CD4-positive, alpha-beta T cell treated with Interferon alpha-2 for 1 hour (primary cell): ENCODE data around the gene PTEN.

Source experiments
- DNase-seq, 2 donors: peaks; one replicate each; pipeline ENCODE4 v3.0.0-alpha.2; 2020 to 2022

The PTEN gene

GRCh38 chr10:87987206-87987605, 123.8 kb downstream of the PTEN start:
- DNase-seq, result no peak

GRCh38 chr10:87991946-87992345, 128.5 kb downstream of the PTEN start:
- DNase-seq, result no peak

DNA sequence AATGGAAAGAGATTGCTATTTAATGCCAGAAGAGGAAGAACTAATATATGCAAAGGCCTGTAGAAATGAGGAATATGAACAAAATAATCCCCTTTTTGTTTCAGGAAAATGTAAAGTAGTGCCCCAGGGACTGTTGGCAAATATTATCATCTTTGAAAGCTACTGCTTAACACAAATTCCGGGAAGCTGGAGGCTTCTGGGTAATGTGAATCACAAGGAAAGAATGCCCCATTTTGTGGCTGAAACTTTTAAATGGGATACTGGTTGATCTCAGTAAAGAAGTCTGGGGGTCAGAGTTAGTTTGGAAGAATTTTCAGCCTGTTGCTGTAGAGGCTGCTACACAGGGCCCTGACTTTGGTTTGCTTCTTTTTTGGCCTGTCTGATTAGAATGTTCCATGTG, 141.0 kb downstream of the PTEN start:
- DNase-seq, result no peak

DNA sequence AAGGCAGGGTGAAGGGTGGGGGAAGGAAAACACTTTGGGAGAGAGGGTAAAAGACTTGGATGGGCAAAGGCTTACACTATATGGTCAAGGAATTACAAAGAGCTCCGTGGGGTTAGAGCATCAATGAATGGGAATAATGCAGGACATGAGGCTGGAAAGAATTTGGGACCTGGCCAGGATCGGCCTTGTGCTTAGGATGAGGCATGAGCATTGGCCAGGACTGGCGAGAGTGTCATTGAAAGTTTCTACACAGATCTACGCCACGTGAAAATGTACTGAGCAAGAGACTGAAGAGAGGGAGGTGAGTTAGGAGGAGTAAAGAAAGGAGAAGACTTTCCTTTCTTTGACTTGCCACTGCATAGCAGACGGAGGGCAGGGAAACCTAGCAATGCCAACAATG, 142.8 kb downstream of the PTEN start:
- DNase-seq, result no peak

DNA sequence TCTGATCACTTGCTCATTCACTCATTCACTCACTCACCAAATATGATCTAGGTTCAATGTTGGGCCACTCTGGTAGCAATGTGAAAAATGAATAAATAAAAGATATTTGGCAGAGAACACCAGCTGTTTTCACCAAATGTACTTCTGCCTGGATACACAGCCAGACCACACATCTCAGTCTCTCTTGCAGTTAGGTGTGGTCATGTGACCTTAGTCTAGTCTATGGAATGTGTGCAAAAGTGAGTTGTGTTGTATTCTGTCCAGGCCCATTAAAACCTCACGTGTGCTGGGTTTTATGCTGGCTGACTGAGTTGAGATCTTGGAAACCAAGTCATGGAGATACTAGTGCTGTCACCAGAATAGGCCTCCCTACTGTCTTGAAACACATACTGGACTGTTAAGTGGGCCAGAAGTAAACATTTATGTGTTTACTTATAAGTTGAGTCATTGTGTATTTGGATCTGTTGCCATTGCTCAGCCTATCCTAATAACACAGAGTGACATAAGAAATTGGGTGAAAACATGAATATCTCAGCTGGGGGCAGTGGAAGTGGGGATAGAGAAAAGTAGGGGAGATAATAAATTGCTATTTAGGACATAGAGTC, 145.5 kb downstream of the PTEN start:
- DNase-seq, result no peak

DNA sequence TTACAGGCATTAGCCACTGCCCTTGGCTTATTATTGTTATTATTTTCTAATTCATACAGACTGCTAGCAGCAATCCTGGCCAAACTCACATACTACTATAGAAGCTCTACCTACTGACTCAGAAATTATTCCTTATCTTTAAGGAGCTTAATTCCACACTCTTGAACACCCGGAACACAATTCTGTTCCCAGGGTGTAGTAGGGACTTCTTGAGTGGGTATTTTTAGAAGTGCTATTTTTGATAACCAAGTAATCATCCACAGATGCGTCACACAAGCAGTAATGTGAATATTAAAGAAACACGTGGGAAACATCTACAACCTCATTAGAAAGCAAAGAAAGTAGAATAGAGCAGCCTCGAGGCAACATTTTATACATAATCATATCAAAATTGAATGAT, 149.2 kb downstream of the PTEN start:
- no peak for DNase-seq

DNA sequence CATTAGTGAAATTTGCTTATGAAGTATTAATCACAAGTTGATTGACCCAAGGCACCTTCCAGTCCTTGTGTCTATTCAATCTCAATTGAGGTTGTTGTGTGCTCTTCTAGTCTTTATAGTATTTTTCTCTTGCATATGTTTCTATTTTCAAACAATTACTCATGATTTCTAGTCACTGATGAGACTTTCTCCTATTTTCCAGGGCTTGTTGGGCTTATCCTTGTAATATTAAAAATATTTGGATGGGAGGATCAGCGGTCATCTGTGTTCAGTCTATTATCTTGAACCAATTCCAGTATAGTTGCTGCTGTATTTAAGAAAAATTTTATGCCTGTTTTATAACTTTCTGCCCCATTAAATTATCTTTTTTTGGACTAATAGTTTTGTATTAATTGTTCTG, 154.4 kb downstream of the PTEN start:
- DNase-seq, result no peak

- DNase-seq, result no peak
These were observed 156.3 kb downstream of the PTEN start for GRCh38 chr10:88019753-88020152.
